T-helper 17 cell (primary cell): ENCODE measurements around the gene ELF1. TPM values are rescaled to one million over a fixed set of nuclear protein-coding genes. Genes with fewer than 3 reads are reported as not detected.
"Not testable (repeated sequence)": the region's sequence is repeated elsewhere in the genome, so short reads cannot be mapped to it uniquely, and the experiment has no call there.

Experiments used
- ATAC-seq: fragments of 150-1000 bp; cut with Tn5 transposase; 2 replicates; pipeline ENCODE4 v1.10.0; 2021; ENCODE audit warnings: mild to moderate bottlenecking, moderate library complexity
- DNase-seq, 3 donors: peaks; one replicate each; pipeline versions ENCODE4 v3.0.0 to v3.0.0-alpha.2; 2020 to 2021
- H3K9me3 ChIP-seq: one replicate; pipeline ENCODE4 v1.7.0; 2013; ENCODE audit warnings: low read length, mild to moderate bottlenecking; ENCODE audit not compliant: control insufficient read depth, poor library complexity, severe bottlenecking
- H3K27ac Mint-ChIP-seq: one replicate; pipeline ENCODE4 v1.8.0; 2022; ENCODE audit warnings: mild to moderate bottlenecking, moderate library complexity, mixed read lengths
- H3K27me3 Mint-ChIP-seq: one replicate; pipeline ENCODE4 v1.8.0; 2022; ENCODE audit warnings: mixed read lengths
- H3K36me3 Mint-ChIP-seq: one replicate; pipeline ENCODE4 v1.8.0; 2022; ENCODE audit warnings: low read depth, mixed read lengths
- H3K4me1 Mint-ChIP-seq: one replicate; pipeline ENCODE4 v1.8.0; 2022; ENCODE audit warnings: mild to moderate bottlenecking, mixed read lengths
- H3K4me3 Mint-ChIP-seq: one replicate; pipeline ENCODE4 v1.8.0; 2022; ENCODE audit warnings: mild to moderate bottlenecking, moderate library complexity, mixed read lengths
- total RNA-seq, 4 donors: library from RNA in 2 of 4; stranded (reverse) in 2 of 4; gene quantifications; one replicate each; pipeline ENCODE4 v1.2.3 and lab custom pipeline; 2022 to 2026

The ELF1 gene
- total RNA-seq, 2 donors from 2014 or later: 197 to 232 TPM

DNA sequence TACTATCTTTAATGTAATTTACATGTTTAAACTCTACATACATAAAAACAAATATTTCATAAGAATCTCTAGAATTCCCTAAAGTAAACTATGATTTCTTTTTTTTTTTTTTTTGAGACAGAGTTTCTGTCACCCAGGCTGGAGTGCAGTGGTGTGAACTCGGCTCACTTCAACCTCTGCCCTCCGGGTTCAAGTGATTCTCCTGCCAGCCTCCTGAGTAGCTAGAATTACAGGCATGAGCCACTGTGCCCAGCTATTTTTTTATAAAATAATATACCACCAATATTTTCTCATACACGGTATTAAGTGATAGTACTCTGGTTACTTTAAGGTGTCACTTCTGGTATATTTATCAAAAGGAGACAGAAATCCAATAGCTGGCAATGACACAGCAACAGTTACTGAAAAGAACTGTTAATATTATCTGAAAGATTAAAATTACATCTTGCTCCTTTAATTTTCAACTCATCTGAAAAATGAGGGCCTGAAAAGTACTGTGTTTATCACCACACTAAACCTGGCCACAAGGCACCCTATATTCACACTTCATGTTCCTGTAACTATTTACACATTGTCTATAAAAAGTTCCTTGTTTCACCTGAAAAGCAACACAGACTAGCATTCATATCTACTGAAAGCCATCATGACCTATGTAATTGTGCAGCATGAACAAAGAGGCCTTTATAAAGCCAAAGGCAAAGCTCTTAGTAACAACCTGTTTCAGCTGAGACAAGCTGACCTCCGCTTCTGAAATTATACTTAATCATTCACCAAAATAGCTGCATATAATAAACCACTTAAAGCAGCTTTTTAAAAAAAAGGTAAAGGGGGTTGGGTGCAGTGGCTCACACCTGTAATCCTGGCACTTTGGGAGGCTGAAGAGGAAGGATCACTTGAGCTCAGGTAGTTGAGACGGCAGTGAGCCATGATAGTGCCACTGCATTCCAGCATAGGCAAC is 123.6 kb downstream of the ELF1 start:
- peak overlapping the region; percentile 21 for H3K27ac Mint-ChIP-seq

DNA sequence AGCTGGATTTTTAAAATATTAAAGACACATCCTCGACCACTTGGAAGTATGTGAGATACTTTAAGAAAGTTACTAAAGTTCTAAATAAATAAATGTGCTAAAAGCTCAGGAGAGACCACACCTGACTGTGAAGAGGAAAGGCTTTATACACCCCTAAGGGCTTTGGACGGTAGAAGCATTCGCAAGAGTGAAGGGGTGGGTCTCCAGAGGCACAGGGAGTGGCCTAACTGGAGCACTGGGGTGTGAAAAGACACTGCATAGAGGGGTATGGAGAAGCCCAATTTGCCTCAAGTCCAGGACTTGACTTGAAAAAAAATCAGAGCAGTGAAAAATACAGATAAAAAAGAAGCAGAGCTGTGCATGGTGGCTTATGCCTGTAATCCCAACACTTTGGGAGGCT is 125.5 kb downstream of the ELF1 start:
- H3K36me3 Mint-ChIP-seq, H3K27ac Mint-ChIP-seq, H3K4me1 Mint-ChIP-seq, H3K4me3 Mint-ChIP-seq, DNase-seq, ATAC-seq, H3K27me3 Mint-ChIP-seq, H3K9me3 ChIP-seq: not testable (repeated sequence)

More for the DNA sequence above, 123.6 kb downstream of the ELF1 start:
- no peaks in the 10 kb centered on the region for H3K9me3 ChIP-seq
- H3K4me1 Mint-ChIP-seq: no peaks in the 10 kb centered on the region
- ATAC-seq (no peak), DNase-seq (no peak)
- H3K4me3 Mint-ChIP-seq: no peak overlapping the region
- peaks cover 2% of the 10 kb centered on the region for H3K36me3 Mint-ChIP-seq
- no peaks in the 10 kb centered on the region for H3K27me3 Mint-ChIP-seq

DNA sequence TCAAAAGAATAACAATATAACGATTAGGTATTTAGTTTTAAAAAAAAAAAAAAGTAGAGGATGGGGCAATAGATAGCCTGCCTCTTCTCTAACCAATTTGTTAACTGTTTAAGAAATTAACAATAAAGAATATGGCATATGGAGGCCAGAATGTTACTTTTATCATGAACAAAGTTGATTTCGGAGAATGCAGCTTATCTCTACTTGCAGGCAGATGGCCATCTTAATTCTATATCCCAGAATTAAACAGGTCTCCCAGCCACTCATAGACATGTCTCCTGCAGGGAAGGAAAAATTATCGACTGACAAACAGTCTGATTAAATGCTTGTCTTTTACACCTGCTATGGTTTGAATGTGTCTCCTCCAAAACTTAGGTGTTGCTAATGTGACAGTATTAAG is 133.1 kb downstream of the ELF1 start:
- Mint-ChIP-seq H3K36me3 (peaks cover 4% of the 10 kb centered on the region), H3K4me1 (peaks cover 2% of the 10 kb centered on the region), H3K4me3 (no peak overlapping the region), H3K27me3 (no peaks in the 10 kb centered on the region), H3K27ac (no peak overlapping the region)
- ATAC-seq (no peak), DNase-seq (no peak)
- no peaks in the 10 kb centered on the region for H3K9me3 ChIP-seq

DNA sequence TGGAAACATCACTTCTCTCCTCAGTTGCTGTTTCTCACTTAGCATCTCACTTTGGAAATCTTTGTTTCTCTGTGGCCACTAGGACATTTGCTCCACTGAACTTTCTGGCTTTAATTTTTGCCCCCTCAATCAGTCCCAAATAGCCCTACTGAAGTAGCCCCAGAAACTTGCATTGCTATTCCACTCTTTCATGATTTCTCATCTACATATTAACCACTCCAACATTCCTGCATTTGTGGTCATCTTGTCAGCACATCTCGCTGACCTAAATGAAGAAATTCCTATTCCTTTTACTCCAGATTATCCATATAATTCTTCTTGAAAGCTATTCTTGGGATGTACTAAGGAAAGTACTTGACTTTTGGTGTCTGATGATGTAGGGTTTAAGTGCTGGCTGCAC is 134.9 kb downstream of the ELF1 start:
- ATAC-seq, H3K27ac Mint-ChIP-seq, H3K36me3 Mint-ChIP-seq, H3K27me3 Mint-ChIP-seq, DNase-seq, H3K4me1 Mint-ChIP-seq, H3K4me3 Mint-ChIP-seq, H3K9me3 ChIP-seq: not testable (repeated sequence)

Other genes with a start within 250 kb of the ELF1 start
- gene MRPS31, start 248.1 kb downstream of the ELF1 start, total RNA-seq: 10 to 100 TPM; 13.0 to 15.8 TPM
- 1 to 10 TPM; 3.7 to 5.1 TPM for gene SLC25A15, start 229.7 kb downstream of the ELF1 start, total RNA-seq
- gene WBP4, start 42.2 kb upstream of the ELF1 start, total RNA-seq: 1 to 10 TPM; 4.4 to 5.3 TPM
- 1 to 10 TPM; 4.7 to 4.9 TPM for gene KBTBD6, start 113.5 kb upstream of the ELF1 start, total RNA-seq
- gene KBTBD7, start 175.3 kb upstream of the ELF1 start, total RNA-seq: 1 to 10 TPM; 2.7 to 3.0 TPM
- gene MTRF1, start 244.3 kb upstream of the ELF1 start, total RNA-seq: 10 to 100 TPM; 13.8 to 17.7 TPM